Hepatocyte (in vitro differentiated cells): ENCODE data around the gene HNRNPH2. TPM values are rescaled to one million over a fixed set of nuclear protein-coding genes. Genes with fewer than 3 reads are reported as not detected.

ENCODE experiments used
- DNase-seq: peaks from one replicate; pipeline ENCODE4 v3.0.0-alpha.2; 2016; ENCODE audit warnings: low spot score
- H2AFZ ChIP-seq: fragments of 200-600 bp; sonication (generic); 2 replicates; pipeline ENCODE4 v1.6.0; 2016; ENCODE audit warnings: antibody characterized with exemption, mild to moderate bottlenecking
- H3K27ac ChIP-seq: fragments of 200-600 bp; sonication (generic); 2 replicates; pipeline ENCODE4 v1.5.1; 2016; ENCODE audit warnings: mild to moderate bottlenecking
- H3K27me3 ChIP-seq: fragments of 200-600 bp; sonication (generic); 2 replicates; pipeline ENCODE4 v1.6.1; 2016
- H3K36me3 ChIP-seq: fragments of 200-600 bp; sonication (generic); replicated peaks from 2 replicates; pipeline ENCODE4 v1.5.1; 2016; ENCODE audit warnings: low read depth; ENCODE audit not compliant: insufficient read depth
- H3K4me1 ChIP-seq: fragments of 200-600 bp; sonication (generic); 2 replicates; pipeline ENCODE4 v1.5.1; 2016; ENCODE audit warnings: mild to moderate bottlenecking, moderate library complexity; ENCODE audit not compliant: insufficient read depth
- H3K4me2 ChIP-seq: fragments of 200-600 bp; sonication (generic); 2 replicates; pipeline ENCODE4 v1.6.0; 2016
- H3K4me3 ChIP-seq: fragments of 200-600 bp; sonication (generic); 2 replicates; pipeline ENCODE4 v1.5.1; 2016; ENCODE audit warnings: mild to moderate bottlenecking
- H3K79me2 ChIP-seq: fragments of 200-600 bp; sonication (generic); 2 replicates; pipeline ENCODE4 v1.6.0; 2017; ENCODE audit warnings: mild to moderate bottlenecking
- H3K9me2 ChIP-seq: fragments of 200-600 bp; sonication (generic); replicated peaks from 2 replicates; pipeline ENCODE4 v1.6.0; 2017; ENCODE audit warnings: mild to moderate bottlenecking; ENCODE audit not compliant: insufficient read depth
- H3K9me3 ChIP-seq: fragments of 200-600 bp; sonication (generic); 2 replicates; pipeline ENCODE4 v1.5.1; 2016; ENCODE audit warnings: low read depth, mild to moderate bottlenecking
- H4K20me1 ChIP-seq: fragments of 200-600 bp; sonication (generic); 2 replicates; pipeline ENCODE4 v1.6.0; 2016; ENCODE audit warnings: mild to moderate bottlenecking; ENCODE audit not compliant: insufficient read depth, poor library complexity, severe bottlenecking
- CTCF ChIP-seq: fragments of 200-600 bp; sonication (generic); IDR thresholded peaks from 2 replicates; pipeline ENCODE4 v1.5.1; 2016; ENCODE audit warnings: antibody characterized with exemption, mild to moderate bottlenecking; ENCODE audit not compliant: poor library complexity
- EZH2 ChIP-seq: fragments of 200-600 bp; sonication (generic); IDR thresholded peaks from 2 replicates; pipeline ENCODE4 v1.6.1; 2016; ENCODE audit warnings: antibody characterized with exemption, mild to moderate bottlenecking, borderline replicate concordance
- EZH2phosphoT487 ChIP-seq: fragments of 200-600 bp; sonication (generic); IDR thresholded peaks from one replicate; pipeline ENCODE4 v1.6.1; 2018; ENCODE audit warnings: antibody characterized with exemption, mild to moderate bottlenecking, low read depth, moderate library complexity; ENCODE audit not compliant: unreplicated experiment, severe bottlenecking
- WGBS: methylation state at CpG from one replicate; pipeline ENCODE4 v1.1.6; 2016; ENCODE audit warnings: low lambda C conversion rate; ENCODE audit errors: missing lambda C conversion rate; 5-methylcytosine and 5-hydroxymethylcytosine counted together
- polyA plus RNA-seq: library from polyadenylated mRNA; unstranded; fragments of >200 nt; fragmentation: Nextera tagmentation; extraction: Ambion mirVana; gene quantifications from 2 replicates; pipeline ENCODE4 v1.2.1, GENCODE V29; 2016
- total RNA-seq: library from RNA; depleted of rRNA; stranded (reverse); fragments of >200 nt; gene quantifications from 2 replicates; pipeline ENCODE4 v1.2.3, GENCODE V29; 2014

Gene HNRNPH2
- total and polyA plus RNA-seq, 2 experiments from 2014 or later = 76.0 to 112 TPM

DNA sequence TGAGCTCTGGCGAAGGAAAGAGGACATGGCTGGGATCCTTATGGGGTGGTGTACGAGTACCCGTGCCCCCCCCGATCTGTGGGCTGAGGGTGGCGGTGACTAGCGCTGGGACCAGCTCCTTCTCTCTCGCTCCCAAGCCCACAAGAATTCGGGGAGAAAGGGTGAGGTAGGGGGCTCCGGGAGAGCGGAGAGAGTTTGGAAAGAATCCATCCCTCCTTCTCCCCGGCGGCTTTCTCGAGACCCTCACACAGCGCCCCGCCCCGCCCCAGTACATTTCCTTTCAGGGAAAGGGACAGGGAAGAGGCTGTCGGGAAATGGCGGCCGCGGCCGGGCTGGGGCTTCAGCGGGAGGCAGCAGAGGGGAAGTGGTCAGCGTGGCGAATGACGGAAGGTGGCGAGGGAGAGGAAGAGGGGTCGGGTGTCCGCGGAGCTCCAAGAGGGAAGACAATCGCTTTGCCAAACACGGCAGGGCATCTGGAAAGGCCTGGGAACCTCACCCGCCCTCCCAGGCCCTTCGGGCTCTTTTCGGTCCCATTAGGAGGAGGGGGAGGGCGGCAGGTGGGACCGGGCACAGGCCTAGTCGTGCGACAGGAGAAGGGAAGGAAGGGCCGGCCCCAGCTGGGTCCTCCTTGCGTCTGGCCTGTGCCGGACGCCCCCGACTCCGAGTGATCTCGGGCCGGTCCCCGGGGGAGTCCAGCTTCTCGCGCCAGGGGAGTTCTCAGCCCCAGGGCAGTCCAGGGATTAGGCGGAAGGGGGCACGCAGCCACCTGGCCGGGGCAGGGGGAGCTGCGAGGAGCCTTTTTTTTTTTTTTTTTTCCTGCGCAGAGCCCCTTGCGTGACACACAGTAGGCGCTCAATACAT lies 10.2 kb downstream of the HNRNPH2 start:
- Histone ChIP-seq H3K9me3 (no peaks in the 10 kb centered on the region), H3K4me3 (peak overlapping the region; percentile 30), H3K79me2 (peaks cover under 1% of the 10 kb centered on the region), H3K9me2 (no peaks in the 10 kb centered on the region), H3K4me1 (peaks cover 11% of the 10 kb centered on the region), H2AFZ (peak overlapping the region; percentile 82), H3K36me3 (no peaks in the 10 kb centered on the region), H3K27ac (peak overlapping the region; percentile 97), H4K20me1 (no peaks in the 10 kb centered on the region), H3K27me3 (no peaks in the 10 kb centered on the region), H3K4me2 (peak overlapping the region; percentile 78)
- TF ChIP-seq CTCF = no peak
- no peak for TF ChIP-seq EZH2phosphoT487
- no peak for TF ChIP-seq EZH2
- 45% methylated on average over 45 of the region's 56 CpGs for WGBS
- DNase-seq = peak; percentile 54

- Histone ChIP-seq H3K27me3 (no peaks in the 10 kb centered on the region), H4K20me1 (no peaks in the 10 kb centered on the region), H3K36me3 (no peaks in the 10 kb centered on the region), H3K79me2 (no peaks in the 10 kb centered on the region), H3K27ac (peak overlapping the region; percentile 97), H3K9me2 (no peaks in the 10 kb centered on the region), H3K4me2 (peak overlapping the region; percentile 78), H3K9me3 (no peaks in the 10 kb centered on the region), H2AFZ (no peak overlapping the region), H3K4me1 (peaks cover 11% of the 10 kb centered on the region), H3K4me3 (no peak overlapping the region)
- TF ChIP-seq EZH2phosphoT487 (no peak), EZH2 (no peak), CTCF (no peak)
- DNase-seq = no peak
- 40% methylated on average over 2 of the region's 2 CpGs for WGBS
Measured at GRCh38 chrX:101419489-101419888, 11.5 kb downstream of the HNRNPH2 start.

DNA sequence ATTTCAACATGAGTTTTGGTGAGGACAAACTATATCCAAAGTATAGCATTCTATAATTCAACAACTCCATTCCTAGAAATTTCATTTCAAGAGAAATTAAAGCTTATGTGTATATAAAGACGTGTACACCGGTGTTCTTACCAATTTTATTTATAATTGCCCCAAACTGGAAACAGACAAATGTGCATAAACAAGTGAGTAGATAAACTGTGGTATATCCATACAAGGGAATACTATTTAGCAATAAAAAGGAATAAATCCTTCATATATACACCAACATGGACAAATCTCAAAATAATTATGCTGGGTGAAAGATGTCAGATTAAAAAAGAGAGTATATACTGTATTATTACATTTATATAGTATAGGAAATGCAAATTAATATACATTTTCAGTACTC lies 19.9 kb downstream of the HNRNPH2 start:
- H4K20me1 ChIP-seq = no peaks in the 10 kb centered on the region
- no peak overlapping the region for H3K4me3 ChIP-seq
- no peaks in the 10 kb centered on the region for H3K27me3 ChIP-seq
- no peaks in the 10 kb centered on the region for H3K36me3 ChIP-seq
- H3K79me2 ChIP-seq = no peaks in the 10 kb centered on the region
- H3K9me2 ChIP-seq = no peaks in the 10 kb centered on the region
- no peak overlapping the region for H3K27ac ChIP-seq
- no peak overlapping the region for H2AFZ ChIP-seq
- no peaks in the 10 kb centered on the region for H3K9me3 ChIP-seq
- WGBS = 72% methylated on average over 2 of the region's 2 CpGs
- H3K4me1 ChIP-seq = no peaks in the 10 kb centered on the region
- H3K4me2 ChIP-seq = no peak overlapping the region
- no peak for DNase-seq
- TF ChIP-seq CTCF = no peak
- no peak for TF ChIP-seq EZH2
- no peak for TF ChIP-seq EZH2phosphoT487
